Liver (tissue), 2 donors: ENCODE data around the gene NDUFAF2.

Experiments
- YY1 ChIP-seq: IDR thresholded peaks from 2 replicates; pipeline ENCODE4 v1.6.1; 2016; ENCODE audit warnings: antibody characterized with exemption, mild to moderate bottlenecking
- TF ChIP-seq, protein P1 (sequence below): fragments of 150-350 bp; IDR thresholded peaks from 2 replicates; pipeline ENCODE4 v1.5.1; 2017; ENCODE audit warnings: improper control_type of control experiment, low read depth, low read length; ENCODE audit not compliant: missing input control
- TF ChIP-seq, protein P2 (sequence below): IDR thresholded peaks from 2 replicates; pipeline ENCODE4 v1.6.1; 2016; ENCODE audit warnings: antibody characterized with exemption, mild to moderate bottlenecking
- donor health status: healthy.

DNA sequence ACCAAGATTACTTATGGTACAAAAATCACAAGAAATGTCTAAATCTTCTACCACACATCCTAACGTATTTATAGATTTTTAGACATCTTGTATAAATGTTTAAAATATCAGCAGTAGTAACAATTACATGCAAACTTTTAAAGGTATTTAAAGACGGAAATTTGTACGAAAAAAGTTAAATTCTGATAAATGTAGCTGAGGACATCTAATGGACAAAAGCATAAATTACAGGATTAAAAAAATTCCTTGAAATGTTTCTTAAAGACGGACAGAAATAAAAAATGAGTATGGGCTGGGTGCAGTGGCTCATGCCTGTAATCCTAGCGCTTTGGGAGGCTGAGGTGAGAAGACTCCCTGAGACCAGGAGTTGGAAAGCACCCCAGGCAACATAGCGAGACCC, 16.0 kb upstream of the NDUFAF2 start:
- TF ChIP-seq, protein P1, sequence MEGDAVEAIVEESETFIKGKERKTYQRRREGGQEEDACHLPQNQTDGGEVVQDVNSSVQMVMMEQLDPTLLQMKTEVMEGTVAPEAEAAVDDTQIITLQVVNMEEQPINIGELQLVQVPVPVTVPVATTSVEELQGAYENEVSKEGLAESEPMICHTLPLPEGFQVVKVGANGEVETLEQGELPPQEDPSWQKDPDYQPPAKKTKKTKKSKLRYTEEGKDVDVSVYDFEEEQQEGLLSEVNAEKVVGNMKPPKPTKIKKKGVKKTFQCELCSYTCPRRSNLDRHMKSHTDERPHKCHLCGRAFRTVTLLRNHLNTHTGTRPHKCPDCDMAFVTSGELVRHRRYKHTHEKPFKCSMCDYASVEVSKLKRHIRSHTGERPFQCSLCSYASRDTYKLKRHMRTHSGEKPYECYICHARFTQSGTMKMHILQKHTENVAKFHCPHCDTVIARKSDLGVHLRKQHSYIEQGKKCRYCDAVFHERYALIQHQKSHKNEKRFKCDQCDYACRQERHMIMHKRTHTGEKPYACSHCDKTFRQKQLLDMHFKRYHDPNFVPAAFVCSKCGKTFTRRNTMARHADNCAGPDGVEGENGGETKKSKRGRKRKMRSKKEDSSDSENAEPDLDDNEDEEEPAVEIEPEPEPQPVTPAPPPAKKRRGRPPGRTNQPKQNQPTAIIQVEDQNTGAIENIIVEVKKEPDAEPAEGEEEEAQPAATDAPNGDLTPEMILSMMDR = no peak
- TF ChIP-seq YY1 = no peak
- TF ChIP-seq, protein P2, sequence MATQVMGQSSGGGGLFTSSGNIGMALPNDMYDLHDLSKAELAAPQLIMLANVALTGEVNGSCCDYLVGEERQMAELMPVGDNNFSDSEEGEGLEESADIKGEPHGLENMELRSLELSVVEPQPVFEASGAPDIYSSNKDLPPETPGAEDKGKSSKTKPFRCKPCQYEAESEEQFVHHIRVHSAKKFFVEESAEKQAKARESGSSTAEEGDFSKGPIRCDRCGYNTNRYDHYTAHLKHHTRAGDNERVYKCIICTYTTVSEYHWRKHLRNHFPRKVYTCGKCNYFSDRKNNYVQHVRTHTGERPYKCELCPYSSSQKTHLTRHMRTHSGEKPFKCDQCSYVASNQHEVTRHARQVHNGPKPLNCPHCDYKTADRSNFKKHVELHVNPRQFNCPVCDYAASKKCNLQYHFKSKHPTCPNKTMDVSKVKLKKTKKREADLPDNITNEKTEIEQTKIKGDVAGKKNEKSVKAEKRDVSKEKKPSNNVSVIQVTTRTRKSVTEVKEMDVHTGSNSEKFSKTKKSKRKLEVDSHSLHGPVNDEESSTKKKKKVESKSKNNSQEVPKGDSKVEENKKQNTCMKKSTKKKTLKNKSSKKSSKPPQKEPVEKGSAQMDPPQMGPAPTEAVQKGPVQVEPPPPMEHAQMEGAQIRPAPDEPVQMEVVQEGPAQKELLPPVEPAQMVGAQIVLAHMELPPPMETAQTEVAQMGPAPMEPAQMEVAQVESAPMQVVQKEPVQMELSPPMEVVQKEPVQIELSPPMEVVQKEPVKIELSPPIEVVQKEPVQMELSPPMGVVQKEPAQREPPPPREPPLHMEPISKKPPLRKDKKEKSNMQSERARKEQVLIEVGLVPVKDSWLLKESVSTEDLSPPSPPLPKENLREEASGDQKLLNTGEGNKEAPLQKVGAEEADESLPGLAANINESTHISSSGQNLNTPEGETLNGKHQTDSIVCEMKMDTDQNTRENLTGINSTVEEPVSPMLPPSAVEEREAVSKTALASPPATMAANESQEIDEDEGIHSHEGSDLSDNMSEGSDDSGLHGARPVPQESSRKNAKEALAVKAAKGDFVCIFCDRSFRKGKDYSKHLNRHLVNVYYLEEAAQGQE = no peak
